Astrocyte (in vitro differentiated cells and primary cell): ENCODE results near the gene SENP1. TPM values are rescaled to one million over a fixed set of nuclear protein-coding genes. Genes with fewer than 3 reads are reported as not detected.

Experiments
- DNase-seq: peaks from one replicate; pipeline ENCODE4 v3.0.0-alpha.2; 2010; ENCODE audit warnings: low read depth
- FAIRE-seq: peaks from 2 replicates; lab custom pipeline; 2011; peaks lifted over from hg19 to GRCh38; lab: Jason Lieb, UNC
- H2AFZ ChIP-seq: 2 replicates; pipeline ENCODE4 v1.6.0; 2012; ENCODE audit warnings: low read depth, low read length, inconsistent platforms
- H3K27ac ChIP-seq: 2 replicates; pipeline ENCODE4 v1.5.1; 2011; ENCODE audit warnings: low read depth, low read length, inconsistent platforms
- H3K27me3 ChIP-seq: 2 replicates; pipeline ENCODE4 v1.6.0; 2011; ENCODE audit warnings: low read length, inconsistent platforms; ENCODE audit not compliant: insufficient read depth
- H3K36me3 ChIP-seq: 2 replicates; pipeline ENCODE4 v1.5.1; 2011; ENCODE audit warnings: low read length, inconsistent platforms; ENCODE audit not compliant: insufficient read depth
- H3K4me1 ChIP-seq: 2 replicates; pipeline ENCODE4 v1.5.1; 2011; ENCODE audit warnings: low read length, inconsistent platforms; ENCODE audit not compliant: insufficient read depth
- H3K4me2 ChIP-seq: 2 replicates; pipeline ENCODE4 v1.6.0; 2012; ENCODE audit warnings: low read length, inconsistent platforms
- H3K4me3 ChIP-seq: 2 replicates; pipeline ENCODE4 v1.5.1; 2011; ENCODE audit warnings: low read depth, mild to moderate bottlenecking, low read length, inconsistent platforms; ENCODE audit not compliant: insufficient read depth
- H3K79me2 ChIP-seq: 2 replicates; pipeline ENCODE4 v1.6.0; 2012; ENCODE audit warnings: mild to moderate bottlenecking, low read length, inconsistent platforms; ENCODE audit not compliant: insufficient read depth
- H3K9ac ChIP-seq: 2 replicates; pipeline ENCODE4 v1.6.0; 2012; ENCODE audit warnings: mild to moderate bottlenecking, low read length, inconsistent platforms
- H3K9me3 ChIP-seq: 2 replicates; pipeline ENCODE4 v1.5.1; 2012; ENCODE audit warnings: low read depth, mild to moderate bottlenecking, low read length, inconsistent platforms; ENCODE audit not compliant: insufficient read depth
- H4K20me1 ChIP-seq: 2 replicates; pipeline ENCODE4 v1.6.0; 2012; ENCODE audit warnings: low read length, inconsistent platforms; ENCODE audit not compliant: insufficient read depth
- H3K27ac Mint-ChIP-seq: one replicate; pipeline ENCODE4 v1.8.0; 2021; ENCODE audit warnings: mild to moderate bottlenecking, mixed read lengths; ENCODE audit not compliant: unreplicated experiment
- H3K27me3 Mint-ChIP-seq: one replicate; pipeline ENCODE4 v1.8.0; 2021; ENCODE audit warnings: low read depth, mixed read lengths; ENCODE audit not compliant: unreplicated experiment
- H3K36me3 Mint-ChIP-seq: one replicate; pipeline ENCODE4 v1.8.0; 2021; ENCODE audit warnings: low read depth, mixed read lengths; ENCODE audit not compliant: unreplicated experiment
- H3K4me1 Mint-ChIP-seq: one replicate; pipeline ENCODE4 v1.8.0; 2021; ENCODE audit warnings: low read depth, mixed read lengths; ENCODE audit not compliant: unreplicated experiment
- H3K4me3 Mint-ChIP-seq: one replicate; pipeline ENCODE4 v1.8.0; 2021; ENCODE audit warnings: mild to moderate bottlenecking, moderate library complexity, mixed read lengths; ENCODE audit not compliant: unreplicated experiment
- H3K9me3 Mint-ChIP-seq: one replicate; pipeline ENCODE4 v1.8.0; 2021; ENCODE audit warnings: mild to moderate bottlenecking, mixed read lengths; ENCODE audit not compliant: unreplicated experiment
- CTCF ChIP-seq: IDR thresholded peaks from 2 replicates; pipeline ENCODE4 v1.5.1; 2011; ENCODE audit warnings: low read depth, mild to moderate bottlenecking, inconsistent platforms, low read length, moderate library complexity; ENCODE audit not compliant: insufficient read depth
- EZH2 ChIP-seq: IDR thresholded peaks from 2 replicates; pipeline ENCODE4 v1.6.1; 2012; ENCODE audit warnings: mild to moderate bottlenecking, low read length, inconsistent platforms; ENCODE audit not compliant: insufficient read depth
- total RNA-seq: library from RNA; stranded (reverse); gene quantifications from 2 replicates; pipeline ENCODE4 v1.2.1, GENCODE V29; 2021

The SENP1 gene
- total RNA-seq, 1 donor from 2014 or later: 13.6 TPM

- no peak overlapping the region for H3K27ac ChIP-seq
- no peak for DNase-seq
- no peak overlapping the region for H3K4me3 Mint-ChIP-seq
- no peaks in the 10 kb centered on the region for H4K20me1 ChIP-seq
- no peak for TF ChIP-seq EZH2
- TF ChIP-seq CTCF: no peak
- H2AFZ ChIP-seq: no peak overlapping the region
- no peaks in the 10 kb centered on the region for H3K79me2 ChIP-seq
- H3K27me3 Mint-ChIP-seq: no peaks in the 10 kb centered on the region
- H3K9me3 ChIP-seq: no peaks in the 10 kb centered on the region
- H3K4me2 ChIP-seq: no peak overlapping the region
- peaks cover 2% of the 10 kb centered on the region for H3K9me3 Mint-ChIP-seq
- no peak overlapping the region for H3K9ac ChIP-seq
- no peaks in the 10 kb centered on the region for H3K4me1 ChIP-seq
- no peaks in the 10 kb centered on the region for H3K4me1 Mint-ChIP-seq
- peaks cover 18% of the 10 kb centered on the region for H3K36me3 Mint-ChIP-seq
- H3K36me3 ChIP-seq: peaks cover 7% of the 10 kb centered on the region
- no peaks in the 10 kb centered on the region for H3K27me3 ChIP-seq
- H3K27ac Mint-ChIP-seq: no peak overlapping the region
- no peak for FAIRE-seq
- no peak overlapping the region for H3K4me3 ChIP-seq
These were observed 50.7 kb downstream of the SENP1 start for GRCh38 chr12:48054955-48055821.

DNA sequence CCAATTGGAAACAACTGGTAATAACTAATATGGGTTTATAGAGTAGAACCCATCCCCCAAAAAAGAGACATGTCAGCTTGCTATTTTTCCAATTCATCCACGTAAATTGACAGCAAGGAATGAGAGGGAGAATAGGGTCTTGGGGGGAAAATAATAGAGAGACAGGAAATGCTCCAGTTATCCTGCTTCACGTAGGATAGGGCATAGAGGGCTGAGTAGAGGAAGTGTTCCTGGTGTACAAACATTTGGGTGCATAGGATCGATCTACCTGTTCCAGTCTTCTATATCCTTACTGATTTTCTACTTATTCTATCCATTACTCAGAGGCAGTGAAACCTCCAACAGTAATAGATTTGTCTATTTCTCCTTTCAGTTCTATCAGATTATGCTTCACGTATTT lies 52.0 kb downstream of the SENP1 start:
- FAIRE-seq (no peak), DNase-seq (no peak)
- Histone ChIP-seq H3K27me3 (no peaks in the 10 kb centered on the region), H3K9ac (no peak overlapping the region), H3K9me3 (no peaks in the 10 kb centered on the region), H3K36me3 (peaks cover 7% of the 10 kb centered on the region), H3K27ac (no peak overlapping the region), H4K20me1 (no peaks in the 10 kb centered on the region), H2AFZ (no peak overlapping the region), H3K4me2 (no peak overlapping the region), H3K4me1 (no peaks in the 10 kb centered on the region), H3K79me2 (no peaks in the 10 kb centered on the region), H3K4me3 (no peak overlapping the region)
- H3K27ac Mint-ChIP-seq: no peak overlapping the region
- TF ChIP-seq EZH2: no peak
- no peak for TF ChIP-seq CTCF
- H3K4me3 Mint-ChIP-seq: no peak overlapping the region
- peaks cover under 1% of the 10 kb centered on the region for H3K9me3 Mint-ChIP-seq
- no peaks in the 10 kb centered on the region for H3K4me1 Mint-ChIP-seq
- H3K36me3 Mint-ChIP-seq: peaks cover 9% of the 10 kb centered on the region
- H3K27me3 Mint-ChIP-seq: no peaks in the 10 kb centered on the region

DNA sequence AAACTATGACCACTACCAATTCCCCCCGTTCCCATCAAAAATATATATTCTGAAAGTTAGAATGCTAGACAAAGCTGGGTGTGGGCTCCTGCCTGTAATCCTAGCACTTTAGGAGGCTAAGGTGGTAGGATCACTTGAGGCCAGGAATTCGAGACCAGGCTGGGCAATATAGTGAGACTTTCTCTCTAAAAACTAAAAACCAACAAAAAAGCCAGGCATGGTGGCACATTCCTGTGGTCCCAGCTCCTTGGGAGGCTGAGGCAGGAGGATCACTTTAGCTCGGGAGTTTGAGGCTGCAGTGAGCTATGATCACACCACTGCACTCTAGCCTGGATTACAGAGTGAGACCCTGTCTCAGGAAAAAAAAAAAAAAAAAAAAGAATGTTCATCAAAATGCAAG lies 52.8 kb downstream of the SENP1 start:
- Histone ChIP-seq H2AFZ (no peak overlapping the region), H3K4me3 (no peak overlapping the region), H3K27ac (no peak overlapping the region), H3K79me2 (no peaks in the 10 kb centered on the region), H3K4me2 (no peak overlapping the region), H3K36me3 (peaks cover 4% of the 10 kb centered on the region), H3K4me1 (no peaks in the 10 kb centered on the region), H4K20me1 (no peaks in the 10 kb centered on the region), H3K9ac (no peak overlapping the region), H3K9me3 (no peaks in the 10 kb centered on the region), H3K27me3 (no peaks in the 10 kb centered on the region)
- H3K4me3 Mint-ChIP-seq: no peak overlapping the region
- no peaks in the 10 kb centered on the region for H3K9me3 Mint-ChIP-seq
- FAIRE-seq (no peak), DNase-seq (no peak)
- peaks cover 6% of the 10 kb centered on the region for H3K36me3 Mint-ChIP-seq
- no peaks in the 10 kb centered on the region for H3K27me3 Mint-ChIP-seq
- H3K27ac Mint-ChIP-seq: no peak overlapping the region
- TF ChIP-seq EZH2: no peak
- TF ChIP-seq CTCF: no peak
- H3K4me1 Mint-ChIP-seq: no peaks in the 10 kb centered on the region
